K562 (cell line): ENCODE results near the gene EPHX1. TPM values are rescaled to one million over a fixed set of nuclear protein-coding genes. Genes with fewer than 3 reads are reported as not detected.
A peak's percentile ranks its signal among the peaks of the same experiment; 100 is the strongest.

Experiments
- BCL6 ChIP-seq: fragments of 250-450 bp; sonication (Bioruptor Pico); IDR thresholded peaks from 2 replicates; pipeline ENCODE4 v1.4.0; 2020
- C11orf30 ChIP-seq: fragments of 450-650 bp; IDR thresholded peaks from 2 replicates; pipeline ENCODE4 v1.6.1; 2016; ENCODE audit warnings: low read depth, mild to moderate bottlenecking
- FOSL1 ChIP-seq: fragments of 200-800 bp; sonication (Bioruptor generic); conservative IDR thresholded peaks from 2 replicates; pipeline ENCODE4 v1.6.1; 2016; ENCODE audit warnings: missing genetic modification characterization, missing compliant biosample characterization
- HMG20A ChIP-seq: fragments of 450-650 bp; formaldehyde crosslinking; conservative IDR thresholded peaks from 2 replicates; pipeline ENCODE4 v1.4.0; 2020; ENCODE audit warnings: mild to moderate bottlenecking, mixed read lengths
- HNRNPUL1 ChIP-seq: fragments of 200-400 bp; formaldehyde crosslinking; IDR thresholded peaks from 2 replicates; pipeline ENCODE4 v1.6.1; 2017; ENCODE audit warnings: low read length
- NR1H2 ChIP-seq: sonication (generic); formaldehyde crosslinking; IDR thresholded peaks from 2 replicates; pipeline ENCODE4 v1.4.0; 2020; ENCODE audit warnings: mild to moderate bottlenecking, missing genetic modification reagents
- NUFIP1 ChIP-seq: fragments of 450-650 bp; IDR thresholded peaks from 2 replicates; pipeline ENCODE4 v1.6.1; 2018; ENCODE audit not compliant: partially characterized antibody
- RNF2 ChIP-seq: sonication (generic); IDR thresholded peaks from 2 replicates; pipeline ENCODE4 v1.6.1; 2016
- SETDB1 ChIP-seq: IDR thresholded peaks from one replicate; pipeline ENCODE4 v1.6.1; 2012; ENCODE audit warnings: low read length, control low read depth, inconsistent platforms
- TFAM ChIP-seq: fragments of 250-450 bp; sonication (Bioruptor Pico); conservative IDR thresholded peaks from 2 replicates; pipeline ENCODE4 v1.5.0; 2021; ENCODE audit warnings: mild to moderate bottlenecking, moderate library complexity
- TOE1 ChIP-seq, 2 experiments: fragments of 450-650 bp in 1 of 2; sonication (generic) in 1 of 2; formaldehyde crosslinking in 1 of 2; IDR thresholded peaks; 2 replicates each; pipeline versions ENCODE4 v1.7.1 to v1.8.0; 2016 to 2022; ENCODE audit warnings: borderline replicate concordance in 2 of 2, mild to moderate bottlenecking in 2 of 2, antibody characterized with exemption in 1 of 2, inconsistent platforms in 1 of 2, low read depth in 1 of 2, missing genetic modification reagents in 1 of 2, moderate library complexity in 1 of 2
- ZNF175 ChIP-seq: fragments of 200-800 bp; sonication (Bioruptor generic); IDR thresholded peaks from 2 replicates; pipeline ENCODE4 v1.6.1; 2016; ENCODE audit warnings: low read depth, mild to moderate bottlenecking, missing genetic modification characterization, missing compliant biosample characterization
- ZNF384 ChIP-seq: IDR thresholded peaks from 2 replicates; pipeline ENCODE4 v1.6.1; 2012; ENCODE audit warnings: low read depth, low read length, improper control_type of control experiment
- ZNF507 ChIP-seq: conservative IDR thresholded peaks from 2 replicates; pipeline ENCODE4 v1.6.1; 2017; ENCODE audit warnings: missing genetic modification characterization, missing compliant biosample characterization
- ZNF699 ChIP-seq: fragments of 250-450 bp; sonication (Bioruptor Pico); IDR thresholded peaks from 2 replicates; pipeline ENCODE4 v1.8.0; 2021; ENCODE audit warnings: mild to moderate bottlenecking, moderate library complexity; ENCODE audit not compliant: insufficient replicate concordance
- ZNF766 ChIP-seq: fragments of 200-800 bp; sonication (Bioruptor generic); conservative IDR thresholded peaks from 2 replicates; pipeline ENCODE4 v1.6.1; 2016; ENCODE audit warnings: missing genetic modification characterization, missing compliant biosample characterization
- polyA plus RNA-seq, 8 experiments: library from polyadenylated mRNA; depleted of rRNA in 4 of 8; stranded (reverse) in 5 of 8; unstranded in 3 of 8; fragments of >200 nt; fragmentation: Nextera tagmentation in 2 of 8; fragmentation: Illumina TruSeq in 1 of 8; extraction: Ambion mirVana in 2 of 8; extraction: Trizol in 1 of 8; gene quantifications; 2 replicates each; pipeline versions ENCODE4 v1.2.1 to v1.2.3, GENCODE V29; 2011 to 2014; ENCODE audit warnings: inconsistent platforms in 1 of 8, missing spikeins in 1 of 8
- total RNA-seq, 7 experiments: library from RNA; depleted of rRNA in 6 of 7; stranded (reverse); fragments of >200 nt in 6 of 7; fragmentation: Illumina TruSeq in 2 of 7; extraction: Trizol in 2 of 7; gene quantifications; 2 replicates each; pipeline versions ENCODE4 v1.2.1 to v1.2.3, GENCODE V29; 2011 to 2021; ENCODE audit warnings: low replicate concordance in 1 of 7
- TF ChIP-seq, protein P1 (sequence below): IDR thresholded peaks from 2 replicates; pipeline ENCODE4 v1.6.1; 2011; ENCODE audit not compliant: insufficient read length; ENCODE audit errors: extremely low read depth
- TF ChIP-seq, protein P2 (sequence below): fragments of 450-650 bp; IDR thresholded peaks from 2 replicates; pipeline ENCODE4 v1.6.1; 2016
- TF ChIP-seq, protein P3 (sequence below): sonication (generic); formaldehyde crosslinking; IDR thresholded peaks from 2 replicates; pipeline ENCODE4 v1.8.0; 2022; ENCODE audit warnings: mild to moderate bottlenecking, missing genetic modification reagents
- TF ChIP-seq, protein P4 (sequence below): fragments of 150-350 bp; conservative IDR thresholded peaks from 2 replicates; pipeline ENCODE4 v1.6.1; 2014; ENCODE audit warnings: low read length

EPHX1 gene
- total and polyA plus RNA-seq, 9 of the 15 experiments (the other 6 are each of a cell fraction or from before 2014, with no cell fraction given), result 0.21 to 27.0 (median 6.7) TPM

DNA sequence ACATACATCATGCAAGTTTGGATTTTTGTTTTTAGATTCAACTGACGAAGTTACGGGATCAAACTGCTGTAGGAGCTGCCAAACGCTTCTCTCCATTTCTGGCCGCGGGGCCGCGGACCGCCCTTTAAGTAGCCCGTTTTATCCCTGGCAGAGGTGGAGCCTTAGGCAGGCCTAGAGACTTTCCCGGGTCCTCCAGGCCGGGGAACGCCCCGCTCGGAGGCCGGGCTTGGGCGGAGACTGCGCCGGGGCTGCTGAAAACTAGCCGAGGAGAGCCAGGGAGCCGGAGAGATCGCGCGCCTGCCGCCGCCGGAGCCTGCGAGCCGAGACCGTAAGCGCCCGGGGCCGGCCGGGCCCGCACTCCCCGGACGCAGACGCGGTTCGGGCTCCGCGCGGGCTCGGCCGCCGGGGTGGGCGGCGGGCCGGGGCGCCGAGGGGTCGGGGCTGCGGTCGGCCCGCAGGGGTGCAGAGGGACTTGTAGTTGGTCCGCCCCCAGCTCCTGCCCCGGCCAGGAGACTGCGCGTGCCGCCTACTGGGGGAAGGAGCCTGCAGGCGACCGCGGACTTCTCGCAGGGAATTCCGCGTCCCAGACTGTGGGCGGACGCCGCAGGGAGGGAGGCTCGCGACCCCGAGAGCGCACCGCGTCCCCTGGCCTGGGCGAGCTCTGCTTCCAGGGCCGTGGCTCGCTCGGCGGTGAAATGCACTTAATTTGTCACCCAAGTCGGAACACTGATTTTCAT, at the start of gene EPHX1 (continued):
- no peak for TF ChIP-seq NR1H2 (CRISPR knock-in tag)
- TF ChIP-seq, protein P1, sequence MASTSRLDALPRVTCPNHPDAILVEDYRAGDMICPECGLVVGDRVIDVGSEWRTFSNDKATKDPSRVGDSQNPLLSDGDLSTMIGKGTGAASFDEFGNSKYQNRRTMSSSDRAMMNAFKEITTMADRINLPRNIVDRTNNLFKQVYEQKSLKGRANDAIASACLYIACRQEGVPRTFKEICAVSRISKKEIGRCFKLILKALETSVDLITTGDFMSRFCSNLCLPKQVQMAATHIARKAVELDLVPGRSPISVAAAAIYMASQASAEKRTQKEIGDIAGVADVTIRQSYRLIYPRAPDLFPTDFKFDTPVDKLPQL, result no peak
- peak; percentile 24; the same call in 1 of the 2 replicates for TF ChIP-seq ZNF766 (CRISPR knock-in tag)
- no peak for TF ChIP-seq HNRNPUL1
- no peak for TF ChIP-seq ZNF175 (CRISPR knock-in tag)
- no peak for TF ChIP-seq SETDB1
- no peak for TF ChIP-seq FOSL1
- no peak for TF ChIP-seq ZNF384
- TF ChIP-seq HMG20A (CRISPR knock-in tag), result no peak
- no peak for TF ChIP-seq BCL6 (CRISPR knock-in tag)
- TF ChIP-seq, protein P2, sequence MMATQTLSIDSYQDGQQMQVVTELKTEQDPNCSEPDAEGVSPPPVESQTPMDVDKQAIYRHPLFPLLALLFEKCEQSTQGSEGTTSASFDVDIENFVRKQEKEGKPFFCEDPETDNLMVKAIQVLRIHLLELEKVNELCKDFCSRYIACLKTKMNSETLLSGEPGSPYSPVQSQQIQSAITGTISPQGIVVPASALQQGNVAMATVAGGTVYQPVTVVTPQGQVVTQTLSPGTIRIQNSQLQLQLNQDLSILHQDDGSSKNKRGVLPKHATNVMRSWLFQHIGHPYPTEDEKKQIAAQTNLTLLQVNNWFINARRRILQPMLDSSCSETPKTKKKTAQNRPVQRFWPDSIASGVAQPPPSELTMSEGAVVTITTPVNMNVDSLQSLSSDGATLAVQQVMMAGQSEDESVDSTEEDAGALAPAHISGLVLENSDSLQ, result no peak
- TF ChIP-seq ZNF507 (tag), result no peak
- no peak for TF ChIP-seq C11orf30
- no peak for TF ChIP-seq TOE1 (IDR thresholded peaks at IDR 0.05; ENCODE audit: borderline replicate concordance)
- no peak for TF ChIP-seq TOE1 (CRISPR knock-in tag; IDR thresholded peaks at IDR 0.05; ENCODE audit: borderline replicate concordance, low read depth)
- TF ChIP-seq, protein P3, sequence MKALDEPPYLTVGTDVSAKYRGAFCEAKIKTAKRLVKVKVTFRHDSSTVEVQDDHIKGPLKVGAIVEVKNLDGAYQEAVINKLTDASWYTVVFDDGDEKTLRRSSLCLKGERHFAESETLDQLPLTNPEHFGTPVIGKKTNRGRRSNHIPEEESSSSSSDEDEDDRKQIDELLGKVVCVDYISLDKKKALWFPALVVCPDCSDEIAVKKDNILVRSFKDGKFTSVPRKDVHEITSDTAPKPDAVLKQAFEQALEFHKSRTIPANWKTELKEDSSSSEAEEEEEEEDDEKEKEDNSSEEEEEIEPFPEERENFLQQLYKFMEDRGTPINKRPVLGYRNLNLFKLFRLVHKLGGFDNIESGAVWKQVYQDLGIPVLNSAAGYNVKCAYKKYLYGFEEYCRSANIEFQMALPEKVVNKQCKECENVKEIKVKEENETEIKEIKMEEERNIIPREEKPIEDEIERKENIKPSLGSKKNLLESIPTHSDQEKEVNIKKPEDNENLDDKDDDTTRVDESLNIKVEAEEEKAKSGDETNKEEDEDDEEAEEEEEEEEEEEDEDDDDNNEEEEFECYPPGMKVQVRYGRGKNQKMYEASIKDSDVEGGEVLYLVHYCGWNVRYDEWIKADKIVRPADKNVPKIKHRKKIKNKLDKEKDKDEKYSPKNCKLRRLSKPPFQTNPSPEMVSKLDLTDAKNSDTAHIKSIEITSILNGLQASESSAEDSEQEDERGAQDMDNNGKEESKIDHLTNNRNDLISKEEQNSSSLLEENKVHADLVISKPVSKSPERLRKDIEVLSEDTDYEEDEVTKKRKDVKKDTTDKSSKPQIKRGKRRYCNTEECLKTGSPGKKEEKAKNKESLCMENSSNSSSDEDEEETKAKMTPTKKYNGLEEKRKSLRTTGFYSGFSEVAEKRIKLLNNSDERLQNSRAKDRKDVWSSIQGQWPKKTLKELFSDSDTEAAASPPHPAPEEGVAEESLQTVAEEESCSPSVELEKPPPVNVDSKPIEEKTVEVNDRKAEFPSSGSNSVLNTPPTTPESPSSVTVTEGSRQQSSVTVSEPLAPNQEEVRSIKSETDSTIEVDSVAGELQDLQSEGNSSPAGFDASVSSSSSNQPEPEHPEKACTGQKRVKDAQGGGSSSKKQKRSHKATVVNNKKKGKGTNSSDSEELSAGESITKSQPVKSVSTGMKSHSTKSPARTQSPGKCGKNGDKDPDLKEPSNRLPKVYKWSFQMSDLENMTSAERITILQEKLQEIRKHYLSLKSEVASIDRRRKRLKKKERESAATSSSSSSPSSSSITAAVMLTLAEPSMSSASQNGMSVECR, result no peak
- no peak for TF ChIP-seq RNF2
- TF ChIP-seq TFAM (CRISPR knock-in tag), result no peak
- TF ChIP-seq, protein P4, sequence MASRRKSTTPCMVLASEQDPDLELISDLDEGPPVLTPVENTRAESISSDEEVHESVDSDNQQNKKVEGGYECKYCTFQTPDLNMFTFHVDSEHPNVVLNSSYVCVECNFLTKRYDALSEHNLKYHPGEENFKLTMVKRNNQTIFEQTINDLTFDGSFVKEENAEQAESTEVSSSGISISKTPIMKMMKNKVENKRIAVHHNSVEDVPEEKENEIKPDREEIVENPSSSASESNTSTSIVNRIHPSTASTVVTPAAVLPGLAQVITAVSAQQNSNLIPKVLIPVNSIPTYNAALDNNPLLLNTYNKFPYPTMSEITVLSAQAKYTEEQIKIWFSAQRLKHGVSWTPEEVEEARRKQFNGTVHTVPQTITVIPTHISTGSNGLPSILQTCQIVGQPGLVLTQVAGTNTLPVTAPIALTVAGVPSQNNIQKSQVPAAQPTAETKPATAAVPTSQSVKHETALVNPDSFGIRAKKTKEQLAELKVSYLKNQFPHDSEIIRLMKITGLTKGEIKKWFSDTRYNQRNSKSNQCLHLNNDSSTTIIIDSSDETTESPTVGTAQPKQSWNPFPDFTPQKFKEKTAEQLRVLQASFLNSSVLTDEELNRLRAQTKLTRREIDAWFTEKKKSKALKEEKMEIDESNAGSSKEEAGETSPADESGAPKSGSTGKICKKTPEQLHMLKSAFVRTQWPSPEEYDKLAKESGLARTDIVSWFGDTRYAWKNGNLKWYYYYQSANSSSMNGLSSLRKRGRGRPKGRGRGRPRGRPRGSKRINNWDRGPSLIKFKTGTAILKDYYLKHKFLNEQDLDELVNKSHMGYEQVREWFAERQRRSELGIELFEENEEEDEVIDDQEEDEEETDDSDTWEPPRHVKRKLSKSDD, result no peak
- TF ChIP-seq ZNF699 (CRISPR knock-in tag), result no peak
- TF ChIP-seq NUFIP1, result no peak
